Adrenal gland (tissue), 12 donors: ENCODE results near the gene CHST14. TPM values are rescaled to one million over a fixed set of nuclear protein-coding genes. Genes with fewer than 3 reads are reported as not detected.

ENCODE experiments used
- DNase-seq, 7 donors: peaks; one replicate each; pipeline ENCODE4 v3.0.0-alpha.2; 2019 to 2020
- H3K27ac ChIP-seq, 5 donors: fragments of 200-600 bp; sonication (generic) in 4 of 5; 1 replicate in 3 of 5; 2 replicates in 2 of 5; pipeline versions ENCODE4 v1.5.1 to v1.8.0; 2016 to 2020; ENCODE audit warnings: mild to moderate bottlenecking in 1 of 5
- H3K27me3 ChIP-seq: fragments of 200-600 bp; 2 replicates; pipeline ENCODE4 v1.8.0; 2021
- H3K36me3 ChIP-seq, 2 donors: fragments of 200-600 bp; replicated peaks in 1 of 2; 1 replicate in 1 of 2; 2 replicates in 1 of 2; pipeline versions ENCODE4 v1.5.1 to v1.8.0; 2018 to 2022
- H3K4me1 ChIP-seq, 2 donors: fragments of 200-600 bp; replicated peaks in 1 of 2; 1 replicate in 1 of 2; 2 replicates in 1 of 2; pipeline versions ENCODE4 v1.5.1 to v1.8.0; 2018 to 2021
- H3K4me3 ChIP-seq, 4 donors: fragments of 200-600 bp; sonication (generic) in 3 of 4; one replicate each; pipeline ENCODE4 v1.5.1; 2016 to 2018
- H3K9me3 ChIP-seq, 3 donors: fragments of 200-600 bp; sonication (generic) in 1 of 3; replicated peaks in 1 of 3; 1 replicate in 2 of 3; 2 replicates in 1 of 3; pipeline versions ENCODE4 v1.5.1 to v1.8.0; 2016 to 2021
- CTCF ChIP-seq, 6 experiments: fragments of 450-650 bp in 4 of 6; fragments of 200-600 bp in 2 of 6; sonication (generic) in 1 of 6; IDR thresholded peaks; 1 replicate in 5 of 6; 2 replicates in 1 of 6; pipeline versions ENCODE4 v1.5.1 to v1.8.0; 2016 to 2021; ENCODE audit warnings: antibody characterized with exemption in 6 of 6, mild to moderate bottlenecking in 2 of 6, moderate library complexity in 1 of 6
- POLR2A ChIP-seq, 2 donors: fragments of 450-650 bp; IDR thresholded peaks; one replicate each; pipeline ENCODE4 v1.6.1; 2017; ENCODE audit warnings: antibody characterized with exemption in 2 of 2, mild to moderate bottlenecking in 2 of 2, moderate library complexity in 1 of 2
- WGBS, 4 donors: extraction: QIAGEN DNeasy Blood & Tissue Kit in 2 of 4; methylation state at CpG; one replicate each; pipeline versions ENCODE4 v1.1.5 to v1.1.7; 2013 to 2017; 5-methylcytosine and 5-hydroxymethylcytosine counted together
- intact Hi-C, 2 donors: fragments of 100-400 bp; cut with DNase I; formaldehyde crosslinking; loops; one replicate each; pipeline versions ENCODE4 v1.14.1 to v1.15.0; 2022 to 2023
- polyA plus RNA-seq, 3 donors: library from polyadenylated mRNA; stranded (reverse); fragments of 200-250 nt in 2 of 3; fragments of 350-450 nt in 1 of 3; fragmentation: Illumina TruSeq in 1 of 3; extraction: RNeasy Lipid Tissue Mini Kit (QIAGEN cat#74804) in 1 of 3; gene quantifications; one replicate each; pipeline ENCODE4 v1.2.3, GENCODE V29; 2013 to 2014
- total RNA-seq, 9 donors: library from RNA; depleted of rRNA in 4 of 9; stranded (reverse); fragments of >200 nt in 4 of 9; fragments of 120-200 nt in 1 of 9; fragmentation: NEBNext Ultra II Directional in 1 of 9; extraction: Animal tissue kit (Norgen Biotek cat#: 25700) in 1 of 9; gene quantifications; one replicate each; pipeline versions ENCODE4 v1.1.0 to v1.2.4, GENCODE V29; 2013 to 2023
- donor health status: healthy with polysubstance abuse.
- donor health status: Bipolar disorder and iron deficiency.
- donor health status: DM: yes; HTN: yes; CAD: no.
- donor health status: DM: no; HTN: no; CAD: no.
- donor health status: DM: no; HTN: no; CAD: no.
- donor health status: DM: yes; HTN: yes; CAD: no.

Gene CHST14
- total and polyA plus RNA-seq, 12 donors: 5.0 to 20.6 (median 10.0) TPM

DNA sequence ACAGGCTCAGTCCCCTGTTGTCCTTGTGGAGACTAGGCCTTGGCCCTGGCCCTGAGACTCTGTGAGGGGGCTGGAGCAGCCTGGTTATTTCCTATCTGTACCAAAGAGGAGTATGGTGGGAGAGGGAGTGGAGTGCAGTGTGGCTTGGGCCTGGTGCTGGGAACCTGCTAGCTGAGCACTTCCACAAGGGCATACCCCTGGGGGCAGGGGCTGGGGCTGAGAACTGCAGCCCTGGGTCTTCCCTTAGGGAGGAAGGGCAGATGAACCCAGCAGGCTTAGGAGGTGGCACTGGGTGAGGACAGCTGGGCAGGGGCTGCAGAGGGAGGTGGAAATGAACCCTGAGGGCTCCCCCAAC lies 3.5 kb upstream of the CHST14 start:
- Histone ChIP-seq H3K9me3 (no peaks in the 10 kb centered on the region), H3K4me3 (no peak overlapping the region), H3K4me1 (peaks cover 0 to 19% of the 10 kb centered on the region in 2 donors), H3K27me3 (no peaks in the 10 kb centered on the region), H3K27ac (no peak overlapping the region), H3K36me3 (peaks cover 0 to 43% of the 10 kb centered on the region in 2 donors)
- intact Hi-C loops: no loop called here
- no peak for DNase-seq
- TF ChIP-seq POLR2A (IDR thresholded peaks at IDR 0.05): no peak
- TF ChIP-seq CTCF (IDR thresholded peaks at IDR 0.05): no peak

DNA sequence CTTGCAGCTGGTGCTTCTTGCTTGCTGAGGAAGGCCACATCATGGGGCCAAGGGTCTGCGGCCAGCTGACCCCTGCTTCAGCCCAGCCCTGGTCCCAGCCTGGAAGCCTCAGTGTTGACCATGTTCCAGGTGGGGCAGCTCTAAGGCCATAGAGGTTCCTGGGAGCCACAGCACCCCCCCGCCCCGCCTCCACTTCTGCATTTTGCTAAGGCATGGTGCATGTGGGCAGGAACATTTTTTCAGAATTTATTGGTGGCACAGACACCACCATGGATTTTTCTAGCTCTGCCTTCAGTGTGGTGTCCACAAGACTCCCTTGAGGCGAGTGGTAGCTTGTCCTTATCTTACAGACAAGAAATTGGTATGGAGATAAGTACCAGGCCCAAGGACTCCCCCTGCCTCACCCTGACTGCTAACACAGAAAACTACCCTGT lies 1.9 kb upstream of the CHST14 start:
- 76 to 92% (median 83%) methylated on average over 3 to 4 of the region's 4 CpGs for WGBS, 4 donors
- no peaks in the 10 kb centered on the region for H3K27me3 ChIP-seq
- peaks cover 0 to 19% of the 10 kb centered on the region in 2 donors for H3K4me1 ChIP-seq
- intact Hi-C loops: no loop called here
- DNase-seq: peak in 1 of 7 donors; percentile 20
- peaks cover 0 to 31% of the 10 kb centered on the region in 2 donors for H3K36me3 ChIP-seq
- no peak overlapping the region for H3K27ac ChIP-seq
- no peak overlapping the region for H3K4me3 ChIP-seq
- TF ChIP-seq POLR2A (IDR thresholded peaks at IDR 0.05): no peak
- TF ChIP-seq CTCF (IDR thresholded peaks at IDR 0.05): no peak
- no peaks in the 10 kb centered on the region for H3K9me3 ChIP-seq

DNA sequence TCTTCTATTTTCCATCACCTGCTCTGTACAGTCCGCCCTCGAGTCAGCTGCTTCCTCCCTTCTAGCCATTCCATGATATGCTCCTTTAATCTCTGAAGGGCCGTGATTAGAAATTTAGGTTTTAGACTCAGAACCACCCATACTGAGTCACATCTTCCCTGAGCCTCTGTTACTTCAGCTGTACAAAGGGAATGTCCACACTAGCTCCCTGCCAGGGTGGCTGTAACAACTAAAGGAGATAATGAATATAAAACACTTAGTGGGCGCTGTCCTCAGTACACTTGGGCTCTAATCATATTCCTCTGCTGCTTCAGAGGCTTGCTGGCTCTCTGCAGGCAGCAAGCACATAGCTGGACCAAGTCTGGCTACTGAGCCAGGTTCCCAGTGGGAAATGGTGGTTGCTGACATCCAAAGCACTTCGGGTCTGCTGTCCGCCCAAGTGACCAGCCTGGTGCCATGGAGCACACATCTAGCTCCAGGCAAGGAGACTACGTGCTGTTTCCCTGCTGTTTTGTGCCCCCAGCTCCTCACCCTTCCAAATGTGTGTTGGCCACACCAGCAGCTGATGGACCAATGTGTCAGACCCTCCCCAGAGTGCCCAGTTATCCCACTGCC lies 901 bp upstream of the CHST14 start:
- Histone ChIP-seq H3K4me1 (peaks cover 0 to 19% of the 10 kb centered on the region in 2 donors), H3K9me3 (no peaks in the 10 kb centered on the region), H3K4me3 (peak overlapping the region in 1 of 4 donors; percentile 86), H3K27ac (peak overlapping the region in 4 of 5 donors; percentile 7 to 97 (median 84)), H3K36me3 (peaks cover 0 to 21% of the 10 kb centered on the region in 2 donors), H3K27me3 (no peaks in the 10 kb centered on the region)
- no peak for TF ChIP-seq POLR2A (IDR thresholded peaks at IDR 0.05)
- TF ChIP-seq CTCF (IDR thresholded peaks at IDR 0.05): no peak
- WGBS, 4 donors: 78 to 81% (median 79%) methylated on average over 7 of the region's 7 CpGs
- DNase-seq: no peak
- intact Hi-C loops: no loop called here

DNA sequence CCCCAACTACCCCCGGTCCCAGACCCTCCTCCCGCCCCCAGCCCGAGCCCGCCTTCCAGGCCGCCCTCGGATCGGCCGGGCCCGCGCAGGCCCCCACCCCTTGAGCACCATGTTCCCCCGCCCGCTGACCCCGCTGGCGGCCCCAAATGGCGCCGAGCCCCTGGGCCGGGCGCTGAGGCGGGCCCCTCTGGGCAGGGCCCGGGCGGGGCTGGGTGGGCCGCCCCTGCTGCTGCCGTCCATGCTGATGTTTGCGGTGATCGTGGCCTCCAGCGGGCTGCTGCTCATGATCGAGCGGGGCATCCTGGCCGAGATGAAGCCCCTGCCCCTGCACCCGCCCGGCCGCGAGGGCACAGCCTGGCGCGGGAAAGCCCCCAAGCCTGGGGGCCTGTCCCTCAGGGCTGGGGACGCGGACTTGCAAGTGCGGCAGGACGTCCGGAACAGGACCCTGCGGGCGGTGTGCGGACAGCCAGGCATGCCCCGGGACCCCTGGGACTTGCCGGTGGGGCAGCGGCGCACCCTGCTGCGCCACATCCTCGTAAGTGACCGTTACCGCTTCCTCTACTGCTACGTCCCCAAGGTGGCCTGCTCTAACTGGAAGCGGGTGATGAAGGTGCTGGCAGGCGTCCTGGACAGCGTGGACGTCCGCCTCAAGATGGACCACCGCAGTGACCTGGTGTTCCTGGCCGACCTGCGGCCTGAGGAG lies 472 bp downstream of the CHST14 start:
- Histone ChIP-seq H3K4me1 (peaks cover 0 to 19% of the 10 kb centered on the region in 2 donors), H3K4me3 (peak overlapping the region in 3 of 4 donors; percentile 34 to 86 (median 85)), H3K27me3 (no peaks in the 10 kb centered on the region), H3K36me3 (peaks cover 0 to 7% of the 10 kb centered on the region in 2 donors), H3K9me3 (no peaks in the 10 kb centered on the region), H3K27ac (peak overlapping the region in 4 of 5 donors; percentile 55 to 97 (median 84))
- 0 to 1% (median 0%) methylated on average over 7 to 60 of the region's 60 CpGs for WGBS, 4 donors
- intact Hi-C loops: no loop called here
- TF ChIP-seq CTCF (IDR thresholded peaks at IDR 0.05) (no peak), POLR2A (IDR thresholded peaks at IDR 0.05) (no peak)
- DNase-seq: peak in 6 of 7 donors; percentile 31 to 62 (median 38)
